Epithelial cell of esophagus (primary cell): ENCODE results near the gene MYPN.
"Not testable (repeated sequence)": the region's sequence is repeated elsewhere in the genome, so short reads cannot be mapped to it uniquely, and the experiment has no call there.

Experiments used
- DNase-seq: peaks from one replicate; pipeline ENCODE4 v3.0.0; 2010; ENCODE audit warnings: low read depth
- H3K4me3 ChIP-seq: 2 replicates; pipeline ENCODE4 v1.5.1; 2011; ENCODE audit warnings: mild to moderate bottlenecking, low read length, control low read depth
- TF ChIP-seq, protein P1 (sequence below): IDR thresholded peaks from 2 replicates; pipeline ENCODE4 v1.5.1; 2011; ENCODE audit warnings: low read depth, mild to moderate bottlenecking, low read length, control low read depth, inconsistent platforms; ENCODE audit not compliant: insufficient read depth; ENCODE audit errors: missing control alignments

MYPN gene

DNA sequence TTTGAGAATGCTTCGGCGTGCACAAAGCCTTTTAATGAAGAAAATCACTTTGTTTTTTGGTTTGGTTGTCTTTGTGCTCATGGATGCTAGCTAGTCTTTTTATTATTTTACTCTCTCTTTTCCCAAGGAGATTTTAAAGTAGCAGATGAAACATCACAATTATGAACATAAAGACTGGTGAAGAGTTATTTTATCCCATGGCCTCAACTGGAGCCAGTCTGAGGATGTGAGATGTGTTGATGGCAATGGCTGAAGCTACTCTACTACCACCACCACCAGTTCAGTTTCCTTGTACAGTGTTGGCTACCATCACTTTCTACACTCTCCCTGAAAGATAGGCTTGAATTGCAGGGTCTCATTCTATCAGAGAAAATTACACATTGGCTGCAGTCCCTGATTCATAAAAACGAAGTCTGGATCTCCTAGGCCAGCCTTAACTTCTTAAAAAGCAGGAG, 33.7 kb upstream of the MYPN start:
- DNase-seq = no peak
- H3K4me3 ChIP-seq = peak overlapping the region; percentile 27
- TF ChIP-seq, protein P1, sequence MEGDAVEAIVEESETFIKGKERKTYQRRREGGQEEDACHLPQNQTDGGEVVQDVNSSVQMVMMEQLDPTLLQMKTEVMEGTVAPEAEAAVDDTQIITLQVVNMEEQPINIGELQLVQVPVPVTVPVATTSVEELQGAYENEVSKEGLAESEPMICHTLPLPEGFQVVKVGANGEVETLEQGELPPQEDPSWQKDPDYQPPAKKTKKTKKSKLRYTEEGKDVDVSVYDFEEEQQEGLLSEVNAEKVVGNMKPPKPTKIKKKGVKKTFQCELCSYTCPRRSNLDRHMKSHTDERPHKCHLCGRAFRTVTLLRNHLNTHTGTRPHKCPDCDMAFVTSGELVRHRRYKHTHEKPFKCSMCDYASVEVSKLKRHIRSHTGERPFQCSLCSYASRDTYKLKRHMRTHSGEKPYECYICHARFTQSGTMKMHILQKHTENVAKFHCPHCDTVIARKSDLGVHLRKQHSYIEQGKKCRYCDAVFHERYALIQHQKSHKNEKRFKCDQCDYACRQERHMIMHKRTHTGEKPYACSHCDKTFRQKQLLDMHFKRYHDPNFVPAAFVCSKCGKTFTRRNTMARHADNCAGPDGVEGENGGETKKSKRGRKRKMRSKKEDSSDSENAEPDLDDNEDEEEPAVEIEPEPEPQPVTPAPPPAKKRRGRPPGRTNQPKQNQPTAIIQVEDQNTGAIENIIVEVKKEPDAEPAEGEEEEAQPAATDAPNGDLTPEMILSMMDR = no peak

DNA sequence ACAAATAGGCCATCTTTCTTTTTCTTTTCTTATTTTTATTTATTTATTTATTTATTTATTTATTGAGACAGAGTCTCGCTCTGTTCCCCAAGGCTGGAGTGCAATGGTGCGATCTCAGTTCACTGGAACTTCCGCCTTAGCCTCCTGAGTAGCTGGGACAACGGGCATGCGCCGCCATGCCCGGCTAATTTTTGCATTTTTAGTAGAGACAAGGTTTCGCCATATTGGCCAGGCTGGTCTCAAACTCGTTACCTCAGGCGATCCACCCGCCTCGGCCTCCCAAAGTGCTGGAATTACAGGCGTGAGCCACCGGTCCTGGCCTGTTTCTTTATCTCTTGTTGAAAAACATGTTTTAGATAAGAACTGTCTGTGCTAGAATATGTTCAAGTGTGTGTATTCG, 33.2 kb upstream of the MYPN start:
- not testable (repeated sequence) for DNase-seq, H3K4me3 ChIP-seq

DNA sequence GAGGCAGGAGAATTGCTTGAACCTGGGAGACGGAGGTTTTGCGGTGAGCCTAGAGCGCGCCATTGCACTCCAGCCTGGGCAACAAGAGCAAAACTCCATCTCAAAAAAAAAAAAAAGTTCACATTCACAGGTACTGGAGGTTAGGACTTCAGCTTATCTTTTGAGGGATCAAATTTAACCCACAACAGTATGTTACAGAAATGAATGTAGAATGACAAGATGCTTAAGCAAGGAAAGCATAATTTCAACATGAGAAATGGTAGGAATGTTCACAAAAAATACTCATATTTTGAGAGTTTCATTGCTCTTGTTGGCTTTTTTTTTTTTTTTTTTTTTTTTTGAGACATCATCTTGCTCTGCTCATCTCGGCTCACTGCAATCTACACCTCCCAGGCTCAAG, 32.3 kb upstream of the MYPN start:
- no peak for DNase-seq
- no peak overlapping the region for H3K4me3 ChIP-seq
- TF ChIP-seq, protein P1 = no peak

DNA sequence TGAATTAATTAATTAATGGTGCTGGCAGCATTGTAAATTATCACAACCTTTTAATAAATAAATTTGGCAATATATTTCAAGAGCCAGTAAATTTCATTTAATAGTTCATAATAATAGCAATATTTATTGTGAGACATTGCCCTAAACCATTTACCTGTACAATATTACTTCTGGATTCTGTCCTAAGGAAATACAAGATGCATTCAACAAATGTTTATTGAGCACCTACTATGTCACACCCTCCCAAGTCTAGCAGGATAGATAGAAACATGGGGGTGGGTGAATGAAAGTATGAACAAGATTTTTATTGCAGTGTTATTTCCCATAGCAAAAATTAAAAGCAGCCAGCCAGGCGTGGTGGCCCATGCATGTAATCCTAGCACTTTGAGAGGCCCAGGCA, 29.9 kb upstream of the MYPN start:
- no peak overlapping the region for H3K4me3 ChIP-seq
- no peak for DNase-seq
- TF ChIP-seq, protein P1 = no peak

DNA sequence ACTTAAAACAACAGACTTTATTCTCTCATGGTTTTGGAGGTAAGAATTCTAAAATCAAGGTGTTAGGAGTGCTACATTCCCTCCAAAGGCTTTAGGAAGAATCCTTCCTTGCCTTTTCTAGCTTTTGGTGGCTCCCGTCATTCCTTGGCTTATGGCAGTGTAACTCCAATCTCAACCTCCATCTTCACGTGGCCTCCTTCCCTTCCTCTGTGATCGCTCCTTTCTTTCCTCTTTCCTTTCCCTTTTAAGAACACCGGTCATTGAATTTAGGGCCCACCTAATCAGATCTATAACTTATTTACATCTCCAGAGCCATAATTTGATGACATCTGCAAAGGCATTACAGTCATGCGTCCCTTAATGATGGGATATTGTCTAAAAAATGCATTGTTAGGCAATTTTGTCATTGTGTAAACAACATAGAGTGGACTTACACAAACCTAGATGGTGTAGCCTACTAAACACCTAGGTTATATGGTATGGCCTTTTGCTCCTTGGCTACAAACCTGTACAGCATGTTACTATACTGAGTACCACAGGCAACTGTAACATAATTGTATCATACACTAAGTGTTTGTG, 28.3 kb upstream of the MYPN start:
- TF ChIP-seq, protein P1 = no peak
- H3K4me3 ChIP-seq = no peak overlapping the region

DNA sequence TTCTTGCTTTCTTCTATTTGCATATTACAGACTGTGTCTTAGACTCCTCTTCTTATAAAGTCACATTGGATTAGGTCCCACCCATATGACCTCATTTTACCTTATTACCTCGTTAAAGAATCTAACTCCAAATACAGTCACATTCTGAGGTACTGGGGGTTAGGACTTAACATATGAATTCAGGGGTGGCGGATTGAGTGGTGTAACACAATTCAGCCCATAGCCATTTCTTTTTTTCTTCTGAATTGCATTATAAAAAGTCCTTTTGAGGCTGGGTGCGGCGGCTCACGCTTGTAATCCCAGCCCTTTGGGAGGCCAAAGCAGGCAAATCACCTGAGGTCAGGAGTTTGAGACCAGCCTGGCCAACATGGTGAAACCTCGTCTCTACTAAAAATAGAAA, 27.4 kb upstream of the MYPN start:
- TF ChIP-seq, protein P1 = no peak
- DNase-seq = no peak
- H3K4me3 ChIP-seq = no peak overlapping the region

More for the DNA sequence above, 28.3 kb upstream of the MYPN start:
- DNase-seq = no peak

DNA sequence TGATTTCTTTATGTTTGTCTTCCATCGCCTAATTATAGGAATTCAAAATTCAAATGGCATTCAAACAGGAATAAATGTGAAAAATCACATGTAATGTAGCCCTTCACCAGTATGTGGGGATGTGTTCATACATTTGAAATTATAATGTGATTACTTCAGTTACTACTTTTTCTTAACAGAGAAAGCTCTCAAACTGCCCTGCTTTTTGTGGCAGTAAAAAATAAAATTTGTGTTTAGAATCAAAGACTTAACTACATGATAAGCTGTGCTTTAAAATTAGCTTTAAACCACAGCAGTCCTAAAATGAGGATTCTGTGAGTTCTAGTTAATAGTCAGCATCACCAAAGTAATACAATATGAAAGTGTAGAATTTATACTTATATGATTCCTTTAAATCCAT, 26.4 kb upstream of the MYPN start:
- peak; percentile 33 for DNase-seq

More for the DNA sequence above, 26.4 kb upstream of the MYPN start:
- TF ChIP-seq, protein P1 = peak; percentile 24
- no peak overlapping the region for H3K4me3 ChIP-seq
